ENCODE results near the gene BCAS4. TPM values are rescaled to one million over a fixed set of nuclear protein-coding genes. Genes with fewer than 3 reads are reported as not detected.

Gene BCAS4
- total RNA-seq, 1 experiment from 2014 or later = 25.8 TPM

DNA sequence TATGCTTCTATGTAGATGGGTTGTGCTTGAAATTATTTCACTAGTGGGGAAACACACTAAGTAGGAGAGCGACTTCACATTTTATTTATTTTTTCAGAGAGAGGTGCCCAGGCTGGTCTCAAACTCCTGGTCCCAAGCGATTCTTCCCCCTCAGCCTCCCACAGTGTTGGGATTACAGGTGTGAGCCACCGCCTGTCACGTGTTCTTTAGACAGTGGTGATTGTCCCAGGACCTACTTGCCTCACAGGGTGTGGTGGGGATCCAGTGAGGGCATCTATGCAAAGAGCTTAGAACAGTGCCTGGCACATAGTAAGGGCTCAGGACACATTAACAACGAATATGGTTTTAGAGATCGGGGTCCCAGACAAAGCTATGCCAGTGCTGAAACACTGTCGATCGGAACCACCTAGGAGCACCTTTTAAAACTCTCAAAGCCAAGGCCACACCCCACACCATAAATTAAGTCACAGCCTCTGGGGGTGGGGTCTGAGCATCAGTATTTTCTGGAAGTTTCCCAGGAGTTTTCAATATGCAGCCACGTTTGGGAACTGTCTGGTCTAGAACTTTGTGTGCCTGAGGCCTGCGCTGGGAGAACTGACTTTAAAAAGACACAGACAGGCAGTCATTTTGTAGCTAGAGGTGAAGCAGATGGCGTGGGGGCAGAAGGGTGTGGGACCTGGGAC lies 4.8 kb upstream of the BCAS4 start (continued):
- TF ChIP-seq SMAD3 (CRISPR knock-in tag; IDR thresholded peaks at IDR 0.05; ENCODE audit: borderline replicate concordance) (no peak), ETV6 (CRISPR knock-in tag; IDR thresholded peaks at IDR 0.05) (no peak)
- TF ChIP-seq, protein P1, sequence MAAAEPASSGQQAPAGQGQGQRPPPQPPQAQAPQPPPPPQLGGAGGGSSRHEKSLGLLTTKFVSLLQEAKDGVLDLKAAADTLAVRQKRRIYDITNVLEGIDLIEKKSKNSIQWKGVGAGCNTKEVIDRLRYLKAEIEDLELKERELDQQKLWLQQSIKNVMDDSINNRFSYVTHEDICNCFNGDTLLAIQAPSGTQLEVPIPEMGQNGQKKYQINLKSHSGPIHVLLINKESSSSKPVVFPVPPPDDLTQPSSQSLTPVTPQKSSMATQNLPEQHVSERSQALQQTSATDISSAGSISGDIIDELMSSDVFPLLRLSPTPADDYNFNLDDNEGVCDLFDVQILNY (CRISPR knock-in tag; IDR thresholded peaks at IDR 0.05) = no peak

DNA sequence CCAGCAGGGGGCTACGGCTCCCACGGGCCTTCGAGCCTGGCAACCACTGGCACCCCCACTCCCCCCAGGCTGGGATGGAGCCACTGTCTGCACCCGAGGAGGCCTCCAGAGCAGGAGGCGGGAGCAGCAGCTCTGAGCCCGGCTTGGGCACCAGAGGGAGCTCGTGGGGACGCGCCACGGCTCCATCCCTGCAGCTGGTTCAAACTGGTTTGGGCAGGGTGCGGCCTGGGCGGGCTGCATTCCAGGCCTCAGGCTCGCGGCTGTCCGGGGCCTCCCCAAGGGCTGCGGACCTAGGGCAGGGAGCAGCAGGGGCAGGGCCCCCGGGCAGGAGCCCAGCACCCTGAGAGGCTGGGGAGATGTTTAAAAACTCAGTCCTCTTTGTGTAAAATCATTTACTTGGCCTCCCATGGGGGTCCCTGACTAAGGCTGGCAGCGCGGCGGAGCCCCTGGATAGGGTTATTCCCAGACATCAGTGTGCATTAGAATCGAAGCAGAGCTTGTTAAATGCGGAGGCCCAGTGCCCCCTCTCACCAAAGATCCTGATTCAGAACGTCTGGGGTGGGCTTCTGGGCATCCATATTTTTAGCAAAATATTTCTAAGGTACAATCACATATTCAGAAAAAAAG lies 4.1 kb upstream of the BCAS4 start:
- ATAC-seq (peak; percentile 76), DNase-seq (ENCODE audit: low spot score) (peak; percentile 92)
- Mint-ChIP-seq H3K27ac (0 out of 2 replicates have a peak overlapping the region, but pooled peaks have one; percentile 53), H3K9me3 (no peaks in the 10 kb centered on the region), H3K27me3 (ENCODE audit: low read depth) (peaks cover 4% of the 10 kb centered on the region), H3K36me3 (no peaks in the 10 kb centered on the region), H3K4me1 (peaks cover 26% of the 10 kb centered on the region), H3K4me3 (no peak overlapping the region)
- CTCF ChIA-PET = interaction anchor here (0.6 to 3.1 kb wide), 48 partner anchors 14 to 637 kb away, joined by 3 to 34 read pairs (median 4); partner anchors contain the start of genes ADNP, DPM1, MOCS3 and PARD6B
- POLR2A ChIA-PET = interaction anchor here (1.0 to 1.4 kb wide), 4 partner anchors 80 to 141 kb away, joined by 3 to 5 read pairs (median 4); partner anchors contain the start of gene ADNP
- peak; percentile 93 for TF ChIP-seq TEAD1 (CRISPR knock-in tag; IDR thresholded peaks at IDR 0.05)
- no peak for TF ChIP-seq ZNF396 (CRISPR knock-in tag; IDR thresholded peaks at IDR 0.05; ENCODE audit: borderline replicate concordance)
- no peak for TF ChIP-seq JUN (CRISPR knock-in tag; IDR thresholded peaks at IDR 0.05)
- TF ChIP-seq ATF1 (CRISPR knock-in tag; IDR thresholded peaks at IDR 0.05) = no peak
- TF ChIP-seq, protein P2, sequence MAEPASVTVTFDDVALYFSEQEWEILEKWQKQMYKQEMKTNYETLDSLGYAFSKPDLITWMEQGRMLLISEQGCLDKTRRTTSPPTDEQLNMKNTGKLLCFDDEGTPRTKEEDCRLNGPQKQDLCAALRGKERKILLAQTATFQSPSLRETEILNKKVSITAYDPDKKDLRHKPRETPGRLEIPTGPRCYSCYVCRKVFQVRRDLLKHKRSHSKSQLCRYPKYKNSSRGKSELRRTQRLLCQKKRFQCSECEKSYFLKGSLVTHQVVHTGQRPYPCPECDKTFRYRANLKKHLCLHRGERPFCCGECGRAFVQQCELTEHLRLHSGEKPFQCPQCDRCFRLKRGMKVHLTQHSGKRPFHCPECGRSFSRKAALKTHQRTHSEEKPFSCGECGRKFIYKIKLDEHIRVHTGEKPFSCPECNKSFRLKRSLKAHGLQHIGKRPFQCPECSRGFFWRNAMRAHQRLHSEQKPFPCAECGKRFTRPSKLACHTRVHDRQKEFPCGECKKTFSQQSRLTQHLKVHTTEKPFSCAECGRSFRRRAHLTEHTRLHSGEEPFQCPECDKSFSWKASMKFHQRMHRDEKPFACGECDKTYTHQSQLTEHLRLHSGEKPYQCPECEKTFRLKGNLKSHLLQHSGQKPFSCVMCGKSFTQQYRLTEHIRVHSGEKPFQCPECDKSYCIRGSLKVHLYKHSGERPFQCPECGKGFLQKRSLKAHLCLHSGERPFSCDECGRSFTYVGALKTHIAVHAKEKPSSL (CRISPR knock-in tag; conservative IDR thresholded peaks at IDR 0.05) = no peak
- TF ChIP-seq, protein P3, sequence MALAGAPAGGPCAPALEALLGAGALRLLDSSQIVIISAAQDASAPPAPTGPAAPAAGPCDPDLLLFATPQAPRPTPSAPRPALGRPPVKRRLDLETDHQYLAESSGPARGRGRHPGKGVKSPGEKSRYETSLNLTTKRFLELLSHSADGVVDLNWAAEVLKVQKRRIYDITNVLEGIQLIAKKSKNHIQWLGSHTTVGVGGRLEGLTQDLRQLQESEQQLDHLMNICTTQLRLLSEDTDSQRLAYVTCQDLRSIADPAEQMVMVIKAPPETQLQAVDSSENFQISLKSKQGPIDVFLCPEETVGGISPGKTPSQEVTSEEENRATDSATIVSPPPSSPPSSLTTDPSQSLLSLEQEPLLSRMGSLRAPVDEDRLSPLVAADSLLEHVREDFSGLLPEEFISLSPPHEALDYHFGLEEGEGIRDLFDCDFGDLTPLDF (CRISPR knock-in tag; IDR thresholded peaks at IDR 0.05) = no peak
- no peak for TF ChIP-seq RELA (CRISPR knock-in tag; IDR thresholded peaks at IDR 0.05; ENCODE audit: borderline replicate concordance)
- TF ChIP-seq ZNF138 (CRISPR knock-in tag; conservative IDR thresholded peaks at IDR 0.05) = no peak
- no peak for TF ChIP-seq MYBL2 (CRISPR knock-in tag; IDR thresholded peaks at IDR 0.05)
- no peak for TF ChIP-seq ESRRA (CRISPR knock-in tag; IDR thresholded peaks at IDR 0.05; ENCODE audit: borderline replicate concordance)
- no peak for TF ChIP-seq MXD4 (CRISPR knock-in tag; IDR thresholded peaks at IDR 0.05; ENCODE audit: borderline replicate concordance)
- TF ChIP-seq ZNF317 (CRISPR knock-in tag; IDR thresholded peaks at IDR 0.05; ENCODE audit: borderline replicate concordance, low read depth) = 0 out of 2 replicates have a peak, but pooled peaks have one; percentile 33
- TF ChIP-seq, protein P4, sequence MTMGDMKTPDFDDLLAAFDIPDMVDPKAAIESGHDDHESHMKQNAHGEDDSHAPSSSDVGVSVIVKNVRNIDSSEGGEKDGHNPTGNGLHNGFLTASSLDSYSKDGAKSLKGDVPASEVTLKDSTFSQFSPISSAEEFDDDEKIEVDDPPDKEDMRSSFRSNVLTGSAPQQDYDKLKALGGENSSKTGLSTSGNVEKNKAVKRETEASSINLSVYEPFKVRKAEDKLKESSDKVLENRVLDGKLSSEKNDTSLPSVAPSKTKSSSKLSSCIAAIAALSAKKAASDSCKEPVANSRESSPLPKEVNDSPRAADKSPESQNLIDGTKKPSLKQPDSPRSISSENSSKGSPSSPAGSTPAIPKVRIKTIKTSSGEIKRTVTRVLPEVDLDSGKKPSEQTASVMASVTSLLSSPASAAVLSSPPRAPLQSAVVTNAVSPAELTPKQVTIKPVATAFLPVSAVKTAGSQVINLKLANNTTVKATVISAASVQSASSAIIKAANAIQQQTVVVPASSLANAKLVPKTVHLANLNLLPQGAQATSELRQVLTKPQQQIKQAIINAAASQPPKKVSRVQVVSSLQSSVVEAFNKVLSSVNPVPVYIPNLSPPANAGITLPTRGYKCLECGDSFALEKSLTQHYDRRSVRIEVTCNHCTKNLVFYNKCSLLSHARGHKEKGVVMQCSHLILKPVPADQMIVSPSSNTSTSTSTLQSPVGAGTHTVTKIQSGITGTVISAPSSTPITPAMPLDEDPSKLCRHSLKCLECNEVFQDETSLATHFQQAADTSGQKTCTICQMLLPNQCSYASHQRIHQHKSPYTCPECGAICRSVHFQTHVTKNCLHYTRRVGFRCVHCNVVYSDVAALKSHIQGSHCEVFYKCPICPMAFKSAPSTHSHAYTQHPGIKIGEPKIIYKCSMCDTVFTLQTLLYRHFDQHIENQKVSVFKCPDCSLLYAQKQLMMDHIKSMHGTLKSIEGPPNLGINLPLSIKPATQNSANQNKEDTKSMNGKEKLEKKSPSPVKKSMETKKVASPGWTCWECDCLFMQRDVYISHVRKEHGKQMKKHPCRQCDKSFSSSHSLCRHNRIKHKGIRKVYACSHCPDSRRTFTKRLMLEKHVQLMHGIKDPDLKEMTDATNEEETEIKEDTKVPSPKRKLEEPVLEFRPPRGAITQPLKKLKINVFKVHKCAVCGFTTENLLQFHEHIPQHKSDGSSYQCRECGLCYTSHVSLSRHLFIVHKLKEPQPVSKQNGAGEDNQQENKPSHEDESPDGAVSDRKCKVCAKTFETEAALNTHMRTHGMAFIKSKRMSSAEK (CRISPR knock-in tag; IDR thresholded peaks at IDR 0.05; ENCODE audit: borderline replicate concordance) = no peak
- TF ChIP-seq, protein P5, sequence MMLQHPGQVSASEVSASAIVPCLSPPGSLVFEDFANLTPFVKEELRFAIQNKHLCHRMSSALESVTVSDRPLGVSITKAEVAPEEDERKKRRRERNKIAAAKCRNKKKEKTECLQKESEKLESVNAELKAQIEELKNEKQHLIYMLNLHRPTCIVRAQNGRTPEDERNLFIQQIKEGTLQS (CRISPR knock-in tag; conservative IDR thresholded peaks at IDR 0.05) = no peak
- no peak for TF ChIP-seq GTF2I (CRISPR knock-in tag; conservative IDR thresholded peaks at IDR 0.05)
- TF ChIP-seq ZNF121 (CRISPR knock-in tag; IDR thresholded peaks at IDR 0.05) = no peak
- TF ChIP-seq, protein P6, sequence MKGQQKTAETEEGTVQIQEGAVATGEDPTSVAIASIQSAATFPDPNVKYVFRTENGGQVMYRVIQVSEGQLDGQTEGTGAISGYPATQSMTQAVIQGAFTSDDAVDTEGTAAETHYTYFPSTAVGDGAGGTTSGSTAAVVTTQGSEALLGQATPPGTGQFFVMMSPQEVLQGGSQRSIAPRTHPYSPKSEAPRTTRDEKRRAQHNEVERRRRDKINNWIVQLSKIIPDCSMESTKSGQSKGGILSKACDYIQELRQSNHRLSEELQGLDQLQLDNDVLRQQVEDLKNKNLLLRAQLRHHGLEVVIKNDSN (CRISPR knock-in tag; IDR thresholded peaks at IDR 0.05) = no peak
- TF ChIP-seq NFYB (CRISPR knock-in tag; conservative IDR thresholded peaks at IDR 0.05; ENCODE audit: low read depth) = no peak
- no peak for TF ChIP-seq ZNF416 (CRISPR knock-in tag; IDR thresholded peaks at IDR 0.05)
- TF ChIP-seq RORB (CRISPR knock-in tag; IDR thresholded peaks at IDR 0.05) = no peak
- TF ChIP-seq, protein P7, sequence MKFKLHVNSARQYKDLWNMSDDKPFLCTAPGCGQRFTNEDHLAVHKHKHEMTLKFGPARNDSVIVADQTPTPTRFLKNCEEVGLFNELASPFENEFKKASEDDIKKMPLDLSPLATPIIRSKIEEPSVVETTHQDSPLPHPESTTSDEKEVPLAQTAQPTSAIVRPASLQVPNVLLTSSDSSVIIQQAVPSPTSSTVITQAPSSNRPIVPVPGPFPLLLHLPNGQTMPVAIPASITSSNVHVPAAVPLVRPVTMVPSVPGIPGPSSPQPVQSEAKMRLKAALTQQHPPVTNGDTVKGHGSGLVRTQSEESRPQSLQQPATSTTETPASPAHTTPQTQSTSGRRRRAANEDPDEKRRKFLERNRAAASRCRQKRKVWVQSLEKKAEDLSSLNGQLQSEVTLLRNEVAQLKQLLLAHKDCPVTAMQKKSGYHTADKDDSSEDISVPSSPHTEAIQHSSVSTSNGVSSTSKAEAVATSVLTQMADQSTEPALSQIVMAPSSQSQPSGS (CRISPR knock-in tag; IDR thresholded peaks at IDR 0.05; ENCODE audit: borderline replicate concordance, low read depth) = no peak
